DMS79 (cell line): Measurements from ENCODE around the gene IGSF5.

Experiments used
- DNase-seq: peaks from one replicate; lab custom pipeline; 2025; lab: John Stamatoyannopoulos, UW

IGSF5 gene

GRCh38 chr21:39822042-39822441 is 77.1 kb downstream of the IGSF5 start:
- DNase-seq = no peak

DNA sequence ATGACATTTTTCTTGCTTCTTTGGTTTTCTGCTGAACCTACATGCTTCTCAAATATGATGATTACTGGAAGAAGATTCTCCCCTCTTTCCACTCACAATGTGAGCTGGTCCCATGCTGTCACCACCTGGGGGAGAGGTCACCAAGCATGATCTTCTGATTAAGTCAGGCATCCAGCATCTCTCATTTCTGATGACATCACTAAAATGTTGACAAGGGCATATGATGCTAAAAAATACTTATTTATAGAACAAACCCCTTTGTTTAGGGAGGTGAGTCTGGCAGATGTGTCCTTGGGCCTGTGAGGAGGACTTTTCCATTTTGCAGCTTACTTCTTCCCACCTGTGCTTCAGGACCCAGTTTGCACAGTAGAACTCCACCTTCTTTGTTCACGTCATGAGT is 80.3 kb downstream of the IGSF5 start:
- DNase-seq = no peak

GRCh38 chr21:39834543-39834942 is 89.6 kb downstream of the IGSF5 start:
- no peak for DNase-seq

DNA sequence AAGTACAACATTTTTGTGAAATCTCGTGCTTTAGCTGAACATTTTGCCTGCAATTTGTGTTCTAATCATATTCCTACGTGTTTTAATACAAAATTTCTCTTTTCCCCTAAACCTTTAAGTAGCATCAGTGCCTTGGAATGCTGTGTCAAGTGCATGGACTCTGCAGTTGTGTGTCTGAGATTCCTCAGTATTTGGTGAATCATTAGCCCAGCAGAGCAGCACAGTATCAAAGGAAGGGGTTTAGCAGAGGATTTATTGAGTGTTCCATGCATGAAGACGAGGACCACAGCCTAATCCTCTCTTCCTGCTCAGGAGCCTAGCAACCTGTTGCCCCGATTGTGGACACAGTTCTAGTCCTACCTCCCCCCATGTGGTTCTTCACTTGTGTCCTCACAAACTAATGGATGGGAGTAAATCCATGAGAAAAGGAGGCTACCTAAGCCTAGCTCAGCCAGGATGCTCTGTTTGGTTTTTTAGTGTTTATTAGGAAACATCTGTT is 92.9 kb downstream of the IGSF5 start:
- no peak for DNase-seq

DNA sequence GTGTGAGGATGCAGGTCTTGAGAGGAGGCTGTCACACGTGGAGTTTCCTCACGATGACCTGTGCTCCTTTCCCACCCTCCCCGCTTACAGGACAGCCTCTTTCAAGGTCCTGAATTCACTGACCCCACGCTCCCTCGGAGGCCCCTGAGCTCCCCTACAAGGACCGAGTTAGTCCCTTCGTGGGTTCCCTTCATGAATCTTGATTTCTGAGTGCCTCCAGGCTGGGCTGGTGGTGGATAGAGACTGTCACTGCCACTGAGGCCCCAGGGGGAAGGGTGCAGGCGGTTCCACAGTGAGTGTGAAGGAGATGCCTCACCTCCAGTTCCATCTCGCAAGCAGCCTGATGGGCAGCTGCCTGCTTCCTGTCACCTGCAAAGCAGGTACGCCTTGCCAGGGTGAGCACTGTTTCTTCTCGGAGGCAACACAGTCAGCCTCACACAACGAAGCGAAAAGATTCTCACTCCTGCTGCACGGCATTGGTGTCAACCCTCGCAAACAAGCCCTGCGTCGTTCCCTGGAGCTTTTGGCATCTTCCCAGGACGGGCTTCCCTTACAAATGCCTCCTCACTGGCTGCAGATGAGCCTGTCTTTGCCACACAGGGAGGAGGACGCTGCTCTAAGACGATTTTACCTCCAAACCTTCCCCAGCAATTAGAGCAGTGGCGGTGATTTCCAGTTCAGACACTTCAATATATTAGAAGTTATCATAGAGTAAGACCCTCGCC is 95.6 kb downstream of the IGSF5 start:
- DNase-seq = no peak

DNA sequence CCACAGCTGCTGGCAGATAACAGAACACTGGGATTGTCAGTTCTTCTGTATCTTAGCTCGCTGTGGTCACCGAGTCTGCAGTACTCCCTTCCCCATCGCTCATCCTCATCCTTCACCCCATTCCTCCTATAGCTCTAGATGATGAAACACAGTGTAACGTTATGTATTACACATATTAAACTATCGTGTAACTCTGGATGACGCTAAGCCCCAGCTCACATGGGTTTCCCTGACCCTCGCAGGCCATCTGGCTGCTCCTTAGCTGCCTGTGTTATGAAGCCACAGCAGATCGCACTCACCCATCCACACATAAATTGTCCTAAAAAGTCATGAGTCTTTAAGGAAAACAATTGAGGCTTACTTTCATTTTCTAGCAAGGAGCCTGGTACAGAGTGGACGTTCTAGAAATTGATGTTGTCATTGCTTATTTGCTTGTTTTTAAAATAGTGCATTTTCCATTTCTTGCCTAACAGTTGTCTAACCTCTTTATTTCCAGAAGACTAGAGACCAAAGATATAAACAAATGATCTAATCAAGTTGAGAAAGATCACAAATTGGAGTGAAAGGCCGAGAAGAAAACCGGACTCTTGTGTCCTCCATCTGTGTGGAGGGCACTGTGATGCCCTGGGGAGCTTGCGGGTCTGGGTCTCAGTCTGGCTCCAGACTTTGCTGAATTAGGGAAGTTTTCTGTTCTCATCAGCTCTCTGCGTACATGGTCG is 97.9 kb downstream of the IGSF5 start:
- no peak for DNase-seq

DNA sequence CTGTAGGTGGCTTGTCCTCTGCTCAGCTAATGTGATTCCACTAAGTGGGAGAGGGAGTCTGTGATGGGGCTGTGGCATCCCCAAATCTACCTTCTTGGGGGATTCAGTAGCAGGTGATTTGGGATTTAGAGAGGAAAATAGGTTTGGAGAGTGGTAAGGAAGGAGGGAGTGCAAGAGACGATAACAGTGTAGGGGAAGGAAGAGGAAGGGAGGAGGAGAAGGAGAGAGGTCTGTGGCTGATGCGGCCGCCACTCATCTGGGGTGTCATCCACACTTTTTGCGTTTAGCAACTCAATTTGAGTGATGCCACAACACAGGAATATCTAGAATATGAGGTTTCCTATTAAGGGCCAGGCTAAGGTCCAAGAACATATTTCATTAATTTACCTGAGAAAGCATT is 98.5 kb downstream of the IGSF5 start:
- DNase-seq = no peak

- DNase-seq = no peak
Measured at GRCh38 chr21:39843916-39844315, 98.9 kb downstream of the IGSF5 start.

- DNase-seq = no peak
Measured at GRCh38 chr21:39845571-39846130, 100.7 kb downstream of the IGSF5 start.

DNA sequence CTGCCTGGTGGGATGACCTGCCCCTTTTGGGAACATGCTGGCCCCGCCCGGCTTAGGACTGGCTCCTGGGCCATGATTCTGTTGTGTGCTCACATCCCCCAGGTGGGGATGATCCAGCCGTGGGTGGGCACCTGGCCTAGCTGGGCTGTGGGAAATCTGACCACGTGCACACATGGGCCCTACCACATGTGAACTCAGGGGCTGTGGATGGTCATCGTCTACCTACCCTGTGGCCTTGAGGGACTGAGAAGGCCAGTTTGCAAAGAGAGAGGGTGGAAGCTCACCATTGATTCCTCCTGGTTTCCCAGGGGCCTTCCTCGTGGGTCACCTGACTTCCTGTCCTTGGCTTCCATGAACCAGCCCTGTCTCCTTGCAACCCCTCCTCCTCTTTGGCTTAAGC is 102.9 kb downstream of the IGSF5 start:
- DNase-seq = no peak

DNA sequence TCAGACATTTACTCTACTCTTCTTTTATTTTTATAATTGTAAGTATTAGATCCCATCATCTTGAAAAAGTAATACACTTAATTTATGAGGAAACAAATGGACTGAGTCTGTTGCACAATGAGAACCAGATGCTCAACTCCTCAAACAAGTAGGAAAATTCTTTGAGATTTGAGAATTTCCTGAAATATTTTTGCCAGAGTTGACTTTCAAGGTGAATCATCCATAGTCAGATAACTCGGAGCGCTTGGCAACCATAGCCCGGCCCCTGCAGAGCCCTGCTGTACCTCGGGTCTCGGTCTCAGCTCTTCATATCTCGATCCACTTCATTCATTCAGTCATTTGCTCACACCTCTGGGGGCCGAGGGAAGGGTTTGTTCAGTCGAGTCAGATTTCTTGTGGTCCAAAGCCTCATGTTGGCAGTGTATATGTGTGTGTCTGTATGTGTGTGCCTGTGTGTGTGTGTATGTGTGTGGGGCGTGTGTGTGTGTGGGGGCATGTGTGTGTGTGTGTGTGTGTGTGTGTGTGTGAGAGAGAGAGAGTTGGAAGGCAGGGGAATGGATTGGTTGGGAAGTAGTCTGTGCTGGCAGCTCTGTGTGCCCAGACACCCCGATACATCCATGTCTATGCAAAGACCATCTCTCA is 104.2 kb downstream of the IGSF5 start:
- DNase-seq = no peak

DNA sequence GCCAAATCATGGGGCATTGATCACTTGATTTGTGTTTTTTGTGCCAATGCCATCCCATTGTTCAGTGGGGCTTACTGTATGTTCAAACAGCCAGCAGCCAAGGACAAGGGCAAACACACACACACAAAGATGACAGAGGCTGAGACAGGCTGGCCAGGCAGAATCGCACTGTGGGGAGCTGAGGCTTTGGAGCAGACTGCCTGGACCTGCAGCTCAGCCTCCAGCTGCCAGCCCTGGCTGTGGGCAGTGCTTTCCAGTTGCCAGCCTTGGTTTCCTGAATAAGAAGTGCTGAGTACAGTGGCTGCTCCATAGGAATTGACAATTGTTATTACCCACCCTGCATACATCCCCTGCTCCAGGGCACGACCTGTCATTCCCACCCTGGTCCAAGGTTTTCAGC is 105.3 kb downstream of the IGSF5 start:
- DNase-seq = no peak

- peak; percentile 63 for DNase-seq
Measured at GRCh38 chr21:39851002-39851618, 106.1 kb downstream of the IGSF5 start.
